Ishikawa (cell line): ENCODE data around the gene ATP10A.

Experiments used
- FOXM1 ChIP-seq: IDR thresholded peaks from 2 replicates; pipeline ENCODE4 v1.6.1; 2012; ENCODE audit warnings: low read depth, borderline replicate concordance
- MAX ChIP-seq: IDR thresholded peaks from 2 replicates; pipeline ENCODE4 v1.6.1; 2012
- RAD21 ChIP-seq: IDR thresholded peaks from 2 replicates; pipeline ENCODE4 v1.6.1; 2012; ENCODE audit warnings: low read depth
- REST ChIP-seq: IDR thresholded peaks from 2 replicates; pipeline ENCODE4 v1.6.1; 2012; ENCODE audit warnings: low read depth, mild to moderate bottlenecking
- ZBTB7A ChIP-seq: IDR thresholded peaks from 2 replicates; pipeline ENCODE4 v1.6.1; 2012; ENCODE audit warnings: low read depth

GRCh38 chr15:25759421-25759820 lies 103.7 kb downstream of the ATP10A start:
- TF ChIP-seq REST (no peak), RAD21 (no peak), MAX (no peak), FOXM1 (no peak), ZBTB7A (no peak)
